GM23338 (cell line): ENCODE data around the gene USP35. TPM values are rescaled to one million over a fixed set of nuclear protein-coding genes. Genes with fewer than 3 reads are reported as not detected.

Source experiments
- ATAC-seq: fragments of 200-7000 bp; cut with Tn5 transposase; 3 replicates; pipeline ENCODE4 v1.9.1; 2020
- DNase-seq: peaks from one replicate; pipeline ENCODE4 v3.0.0-alpha.2; 2015; ENCODE audit warnings: low spot score
- H2AFZ ChIP-seq: fragments of 200-600 bp; sonication (generic); 2 replicates; pipeline ENCODE4 v1.8.0; 2016; ENCODE audit warnings: antibody characterized with exemption, mild to moderate bottlenecking, moderate library complexity
- H3F3A ChIP-seq: fragments of 200-600 bp; sonication (generic); replicated peaks from 2 replicates; pipeline ENCODE4 v1.8.0; 2017; ENCODE audit warnings: antibody characterized with exemption, mixed run types, low read depth
- H3K27ac ChIP-seq: fragments of 200-600 bp; sonication (generic); 2 replicates; pipeline ENCODE4 v1.6.1; 2016; ENCODE audit warnings: low read depth
- H3K27me3 ChIP-seq: fragments of 200-600 bp; sonication (generic); 2 replicates; pipeline ENCODE4 v1.8.0; 2016; ENCODE audit warnings: mild to moderate bottlenecking, mixed run types, moderate library complexity; ENCODE audit not compliant: insufficient read depth
- H3K36me3 ChIP-seq: fragments of 200-600 bp; sonication (generic); 2 replicates; pipeline ENCODE4 v1.8.0; 2016; ENCODE audit warnings: mild to moderate bottlenecking; ENCODE audit not compliant: insufficient read depth
- H3K4me1 ChIP-seq: fragments of 200-600 bp; sonication (generic); 2 replicates; pipeline ENCODE4 v1.8.0; 2016; ENCODE audit warnings: mild to moderate bottlenecking, moderate library complexity; ENCODE audit not compliant: insufficient read depth
- H3K4me2 ChIP-seq: fragments of 200-600 bp; sonication (generic); 2 replicates; pipeline ENCODE4 v1.7.1; 2017; ENCODE audit warnings: mixed run types
- H3K4me3 ChIP-seq: fragments of 200-600 bp; sonication (generic); 2 replicates; pipeline ENCODE4 v1.6.1; 2016; ENCODE audit warnings: mixed run types
- H3K79me2 ChIP-seq: fragments of 200-600 bp; sonication (generic); replicated peaks from 2 replicates; pipeline ENCODE4 v1.8.0; 2017; ENCODE audit warnings: mild to moderate bottlenecking; ENCODE audit not compliant: insufficient read depth
- H3K9me2 ChIP-seq: fragments of 200-600 bp; sonication (generic); 2 replicates; pipeline ENCODE4 v1.8.0; 2017; ENCODE audit not compliant: insufficient read depth
- H4K20me1 ChIP-seq: fragments of 200-600 bp; sonication (generic); replicated peaks from 2 replicates; pipeline ENCODE4 v1.8.0; 2017; ENCODE audit warnings: mild to moderate bottlenecking; ENCODE audit not compliant: insufficient read depth
- H3K27ac Mint-ChIP-seq: 2 replicates; pipeline ENCODE4 v1.8.0; 2020; ENCODE audit warnings: inconsistent platforms, mild to moderate bottlenecking, moderate library complexity, mixed read lengths
- H3K27me3 Mint-ChIP-seq: 3 replicates; pipeline ENCODE4 v1.8.0; 2022; ENCODE audit warnings: low read depth, mild to moderate bottlenecking, moderate library complexity, mixed read lengths, inconsistent platforms; ENCODE audit not compliant: insufficient read depth, poor library complexity
- H3K36me3 Mint-ChIP-seq: 3 replicates; pipeline ENCODE4 v1.8.0; 2021; ENCODE audit warnings: low read depth, mild to moderate bottlenecking, inconsistent platforms, moderate library complexity, mixed read lengths
- H3K4me1 Mint-ChIP-seq: 3 replicates; pipeline ENCODE4 v1.8.0; 2020; ENCODE audit warnings: mild to moderate bottlenecking, inconsistent platforms, mixed read lengths
- H3K4me3 Mint-ChIP-seq: 3 replicates; pipeline ENCODE4 v1.8.0; 2021; ENCODE audit warnings: moderate library complexity, mild to moderate bottlenecking, inconsistent platforms, mixed read lengths
- H3K9me3 Mint-ChIP-seq: 3 replicates; pipeline ENCODE4 v1.8.0; 2020; ENCODE audit warnings: moderate library complexity, mild to moderate bottlenecking, inconsistent platforms, mixed read lengths
- CREB1 ChIP-seq: fragments of 250-450 bp; sonication (Bioruptor Pico); IDR thresholded peaks from 2 replicates; pipeline ENCODE4 v1.5.0; 2020; ENCODE audit warnings: low read depth, mild to moderate bottlenecking, moderate library complexity
- ETS1 ChIP-seq: IDR thresholded peaks from 2 replicates; pipeline ENCODE4 v1.6.1; 2016; ENCODE audit warnings: antibody characterized with exemption
- EZH2 ChIP-seq: fragments of 200-600 bp; sonication (generic); IDR thresholded peaks from one replicate; pipeline ENCODE4 v1.8.0; 2017; ENCODE audit warnings: antibody characterized with exemption, mild to moderate bottlenecking, low read depth; ENCODE audit not compliant: unreplicated experiment
- EZH2phosphoT487 ChIP-seq: fragments of 200-600 bp; sonication (generic); IDR thresholded peaks from one replicate; pipeline ENCODE4 v1.8.1; 2018; ENCODE audit warnings: antibody characterized with exemption; ENCODE audit not compliant: unreplicated experiment
- NANOG ChIP-seq: IDR thresholded peaks from 2 replicates; pipeline ENCODE4 v1.6.1; 2016; ENCODE audit warnings: antibody characterized with exemption, borderline replicate concordance
- POLR2AphosphoS5 ChIP-seq: IDR thresholded peaks from 2 replicates; pipeline ENCODE4 v1.6.1; 2016; ENCODE audit warnings: antibody characterized with exemption, low read depth
- REST ChIP-seq: IDR thresholded peaks from one replicate; pipeline ENCODE4 v1.6.1; 2018; ENCODE audit warnings: antibody characterized with exemption; ENCODE audit not compliant: unreplicated experiment
- STAT1 ChIP-seq: IDR thresholded peaks from one replicate; pipeline ENCODE4 v1.6.1; 2016; ENCODE audit warnings: antibody characterized with exemption; ENCODE audit not compliant: unreplicated experiment
- ZNF114 ChIP-seq: fragments of 250-450 bp; sonication (Bioruptor Pico); IDR thresholded peaks from 2 replicates; pipeline ENCODE4 v1.5.0; 2020; ENCODE audit warnings: mild to moderate bottlenecking, moderate library complexity
- ZNF331 ChIP-seq: fragments of 250-450 bp; sonication (Bioruptor Pico); IDR thresholded peaks from 2 replicates; pipeline ENCODE4 v1.5.0; 2020; ENCODE audit warnings: low read depth, mild to moderate bottlenecking, moderate library complexity
- ZNF462 ChIP-seq: fragments of 250-450 bp; sonication (Bioruptor Pico); IDR thresholded peaks from 2 replicates; pipeline ENCODE4 v1.5.0; 2020; ENCODE audit warnings: mild to moderate bottlenecking, moderate library complexity
- polyA plus RNA-seq: library from polyadenylated mRNA; unstranded; fragments of >200 nt; fragmentation: Nextera tagmentation; extraction: Ambion mirVana; gene quantifications from 2 replicates; pipeline ENCODE4 v1.2.1, GENCODE V29; 2016
- total RNA-seq: library from RNA; depleted of rRNA; stranded (reverse); fragments of >200 nt; shearing (Covaris generic); gene quantifications from 2 replicates; pipeline ENCODE4 v1.2.3, GENCODE V29; 2014

USP35 gene
- total and polyA plus RNA-seq, 2 experiments from 2014 or later: 2.5 to 10.7 TPM

GRCh38 chr11:78145511-78146025 lies 43.2 kb upstream of the USP35 start:
- no peak overlapping the region for H3K4me3 ChIP-seq
- Mint-ChIP-seq H3K4me3 (no peak overlapping the region), H3K27ac (no peak overlapping the region), H3K36me3 (peaks cover 30% of the 10 kb centered on the region), H3K9me3 (no peaks in the 10 kb centered on the region), H3K4me1 (peaks cover 12% of the 10 kb centered on the region), H3K27me3 (peaks cover 3% of the 10 kb centered on the region)
- H3K36me3 ChIP-seq: no peaks in the 10 kb centered on the region
- no peak overlapping the region for H3K4me2 ChIP-seq
- ATAC-seq (no peak), DNase-seq (no peak)
- H3K4me1 ChIP-seq: 0 out of 2 replicates have a peak, but pooled peaks cover 4% of the 10 kb centered on the region
- 0 out of 2 replicates have a peak, but pooled peaks cover 4% of the 10 kb centered on the region for H3F3A ChIP-seq
- TF ChIP-seq NANOG (no peak), STAT1 (no peak), ZNF462 (CRISPR knock-in tag) (no peak), ZNF331 (CRISPR knock-in tag) (no peak), EZH2phosphoT487 (no peak), POLR2AphosphoS5 (no peak), CREB1 (CRISPR knock-in tag) (no peak), EZH2 (no peak), ETS1 (no peak), REST (no peak), ZNF114 (CRISPR knock-in tag) (no peak)
- H2AFZ ChIP-seq: no peak overlapping the region
- no peaks in the 10 kb centered on the region for H4K20me1 ChIP-seq
- H3K27me3 ChIP-seq: no peaks in the 10 kb centered on the region
- no peak overlapping the region for H3K27ac ChIP-seq
- peaks cover 8% of the 10 kb centered on the region for H3K79me2 ChIP-seq
- H3K9me2 ChIP-seq: no peaks in the 10 kb centered on the region
